PC-3 (cell line): ENCODE measurements around the gene PDLIM5. TPM values are rescaled to one million over a fixed set of nuclear protein-coding genes. Genes with fewer than 3 reads are reported as not detected.
"Not testable (repeated sequence)": the region's sequence is repeated elsewhere in the genome, so short reads cannot be mapped to it uniquely, and the experiment has no call there.

Source experiments
- ATAC-seq: fragments of 200-7000 bp; cut with Tn5 transposase; 2 replicates; pipeline ENCODE4 v1.9.1; 2020; ENCODE audit warnings: mild to moderate bottlenecking, moderate library complexity
- Bru-seq: library from RNA; stranded (reverse); fragments of 400-500 nt; gene quantifications from one replicate; lab custom pipeline; 2021; lab: Mats Ljungman, UMichigan
- BruChase-seq, 2 experiments: library from RNA; stranded (reverse); fragments of 400-500 nt; gene quantifications; one replicate each; lab custom pipeline; 2021; lab: Mats Ljungman, UMichigan
- BruUV-seq: library from RNA; stranded (reverse); fragments of 400-500 nt; replicated peaks from 2 replicates; lab custom pipeline; 2021; lab: Mats Ljungman, UMichigan
- CTCF ChIA-PET: fragments of 300-600 bp; sonication (Branson Sonifier 250); formaldehyde crosslinking; loops from one replicate; lab custom pipeline; 2022; ENCODE audit warnings: antibody characterized with exemption; lab: Charles Lee
- POLR2A ChIA-PET: fragments of 300-600 bp; sonication (Branson Sonifier 250); formaldehyde crosslinking; loops from one replicate; lab custom pipeline; 2022; ENCODE audit warnings: antibody characterized with exemption; ENCODE audit not compliant: unreplicated experiment; lab: Charles Lee
- DNase-seq: peaks from one replicate; pipeline ENCODE4 v3.0.0-alpha.2; 2015
- H2AFZ ChIP-seq: fragments of 300-600 bp; sonication (generic); 2 replicates; pipeline ENCODE4 v1.6.0; 2016; ENCODE audit warnings: antibody characterized with exemption, low read length
- H3F3A ChIP-seq: fragments of 300-600 bp; sonication (generic); one replicate; pipeline ENCODE4 v1.6.0; 2017; ENCODE audit warnings: antibody characterized with exemption, low read length, control low read depth, mild to moderate bottlenecking; ENCODE audit not compliant: unreplicated experiment
- H3K27ac ChIP-seq: fragments of 300-600 bp; sonication (generic); 2 replicates; pipeline ENCODE4 v1.5.1; 2016; ENCODE audit warnings: mild to moderate bottlenecking, low read length
- H3K27me3 ChIP-seq: fragments of 300-600 bp; sonication (generic); 2 replicates; pipeline ENCODE4 v1.6.1; 2016; ENCODE audit warnings: low read length, mixed read lengths
- H3K36me3 ChIP-seq: fragments of 300-600 bp; sonication (generic); 2 replicates; pipeline ENCODE4 v1.6.1; 2016; ENCODE audit warnings: low read depth, mixed run types, low read length, mixed read lengths
- H3K4me1 ChIP-seq: fragments of 300-600 bp; sonication (generic); 2 replicates; pipeline ENCODE4 v1.5.1; 2016; ENCODE audit warnings: low read length; ENCODE audit not compliant: insufficient read depth
- H3K4me2 ChIP-seq: fragments of 300-600 bp; sonication (generic); 2 replicates; pipeline ENCODE4 v1.6.0; 2016; ENCODE audit warnings: low read length
- H3K4me3 ChIP-seq: fragments of 300-600 bp; sonication (generic); 2 replicates; pipeline ENCODE4 v1.5.1; 2016; ENCODE audit warnings: mild to moderate bottlenecking, low read length, mixed read lengths
- H3K79me2 ChIP-seq: fragments of 300-600 bp; sonication (generic); 2 replicates; pipeline ENCODE4 v1.6.1; 2017; ENCODE audit warnings: low read length, mixed read lengths
- H3K9ac ChIP-seq: fragments of 300-600 bp; sonication (generic); 2 replicates; pipeline ENCODE4 v1.6.0; 2016; ENCODE audit warnings: mild to moderate bottlenecking, low read length
- H3K9me2 ChIP-seq: fragments of 300-600 bp; sonication (generic); replicated peaks from 2 replicates; pipeline ENCODE4 v1.6.1; 2016; ENCODE audit warnings: mixed run types, low read length, mixed read lengths
- H3K9me3 ChIP-seq: fragments of 300-600 bp; sonication (generic); 2 replicates; pipeline ENCODE4 v1.6.1; 2016; ENCODE audit warnings: low read length, mixed read lengths
- H4K20me1 ChIP-seq: fragments of 300-600 bp; sonication (generic); 2 replicates; pipeline ENCODE4 v1.6.1; 2016; ENCODE audit warnings: low read length, mixed read lengths
- EZH2 ChIP-seq: fragments of 300-600 bp; sonication (generic); IDR thresholded peaks from one replicate; pipeline ENCODE4 v1.6.1; 2017; ENCODE audit warnings: antibody characterized with exemption, mild to moderate bottlenecking, low read length; ENCODE audit not compliant: unreplicated experiment
- EZH2phosphoT487 ChIP-seq: fragments of 300-600 bp; sonication (generic); IDR thresholded peaks from 2 replicates; pipeline ENCODE4 v1.6.1; 2018; ENCODE audit warnings: mild to moderate bottlenecking, antibody characterized with exemption, low read length, borderline replicate concordance
- intact Hi-C: fragments of 100-400 bp; cut with micrococcal nuclease; formaldehyde crosslinking; loops from 2 replicates; pipeline ENCODE4 v1.9.0; 2023
- long read RNA-seq: library from polyadenylated mRNA; unstranded; transcript quantifications from one replicate; pipeline ENCODE4 v2.0.0, GENCODE V29; 2021; ENCODE audit not compliant: unreplicated experiment
- total RNA-seq: library from RNA; depleted of rRNA; stranded (reverse); fragments of >200 nt; gene quantifications from 2 replicates; pipeline ENCODE4 v1.2.3, GENCODE V29; 2014; rRNA removed
- TF ChIP-seq, protein P1 (sequence below): fragments of 300-600 bp; sonication (generic); conservative IDR thresholded peaks from 2 replicates; pipeline ENCODE4 v1.5.1; 2017; ENCODE audit warnings: antibody characterized with exemption, low read depth, mild to moderate bottlenecking, low read length

PDLIM5 gene
- total RNA-seq (30.7 and 57.8 TPM in 2 replicates), Bru-seq, nascent RNA (percentile 88 among the genes with signal in this experiment), BruChase-seq, experiment 1, labeled RNA remaining after a 6-hour chase (percentile 70 among the genes with signal in this experiment), BruChase-seq, experiment 2, labeled RNA remaining after a 2-hour chase (percentile 70 among the genes with signal in this experiment)
- long read RNA-seq, full-length matches to known transcripts: 40 of 123 reads
- long read RNA-seq, partial matches to known transcripts: 71 of 123 reads
- long read RNA-seq, other reads (novel, unspliced or antisense): 12 of 123 reads

GRCh38 chr4:94451695-94452475 is at the start of gene PDLIM5:
TSS of gene PDLIM5 (plus strand) at chr4:94451942. CDS start at chr4:94455289, 3,347 bp downstream.
- H3K27me3 ChIP-seq: no peaks in the 10 kb centered on the region
- no peaks in the 10 kb centered on the region for H3K9me2 ChIP-seq
- H3K4me1 ChIP-seq: peaks cover 36% of the 10 kb centered on the region
- intact Hi-C loops: loop anchor here (1.0 to 5.0 kb wide), 5 partner anchors 21 to 305 kb away; partner anchors contain the start of gene BMPR1B
- DNase-seq: peak; percentile 87
- ChIA-PET POLR2A (interaction anchor here (0.6 kb wide), 2 partner anchors 42 to 132 kb away, joined by 3 to 11 read pairs; no protein-coding TSS in a partner anchor), CTCF (no interaction called here)
- peak within 1 kb of the TSS; percentile 88 for H3K9ac ChIP-seq
- H3K9me3 ChIP-seq: no peaks in the 10 kb centered on the region
- H3K79me2 ChIP-seq: peaks cover 51% of the 10 kb centered on the region
- H4K20me1 ChIP-seq: peaks cover 18% of the 10 kb centered on the region
- peak; percentile 69 for ATAC-seq
- peaks cover 9% of the 10 kb centered on the region for H3K36me3 ChIP-seq
- TF ChIP-seq EZH2phosphoT487: no peak
- TF ChIP-seq, protein P1, sequence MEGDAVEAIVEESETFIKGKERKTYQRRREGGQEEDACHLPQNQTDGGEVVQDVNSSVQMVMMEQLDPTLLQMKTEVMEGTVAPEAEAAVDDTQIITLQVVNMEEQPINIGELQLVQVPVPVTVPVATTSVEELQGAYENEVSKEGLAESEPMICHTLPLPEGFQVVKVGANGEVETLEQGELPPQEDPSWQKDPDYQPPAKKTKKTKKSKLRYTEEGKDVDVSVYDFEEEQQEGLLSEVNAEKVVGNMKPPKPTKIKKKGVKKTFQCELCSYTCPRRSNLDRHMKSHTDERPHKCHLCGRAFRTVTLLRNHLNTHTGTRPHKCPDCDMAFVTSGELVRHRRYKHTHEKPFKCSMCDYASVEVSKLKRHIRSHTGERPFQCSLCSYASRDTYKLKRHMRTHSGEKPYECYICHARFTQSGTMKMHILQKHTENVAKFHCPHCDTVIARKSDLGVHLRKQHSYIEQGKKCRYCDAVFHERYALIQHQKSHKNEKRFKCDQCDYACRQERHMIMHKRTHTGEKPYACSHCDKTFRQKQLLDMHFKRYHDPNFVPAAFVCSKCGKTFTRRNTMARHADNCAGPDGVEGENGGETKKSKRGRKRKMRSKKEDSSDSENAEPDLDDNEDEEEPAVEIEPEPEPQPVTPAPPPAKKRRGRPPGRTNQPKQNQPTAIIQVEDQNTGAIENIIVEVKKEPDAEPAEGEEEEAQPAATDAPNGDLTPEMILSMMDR: no peak
- no peak for TF ChIP-seq EZH2
- H3F3A ChIP-seq: peaks cover 4% of the 10 kb centered on the region
- peak within 1 kb of the TSS; percentile 93 for H3K4me2 ChIP-seq
- H3K27ac ChIP-seq: peak within 1 kb of the TSS; percentile 48
- peak within 1 kb of the TSS; percentile 93 for H3K4me3 ChIP-seq
- H2AFZ ChIP-seq: peak within 1 kb of the TSS; percentile 88
- no TSS peak for BruUV-seq

- H2AFZ ChIP-seq, DNase-seq, BruUV-seq, H3K9me2 ChIP-seq, H3K4me2 ChIP-seq, H3F3A ChIP-seq, H3K4me3 ChIP-seq, H3K4me1 ChIP-seq, H3K27ac ChIP-seq, CTCF ChIA-PET, intact Hi-C loops, POLR2A ChIA-PET, H3K27me3 ChIP-seq, H3K9me3 ChIP-seq, ATAC-seq, H3K9ac ChIP-seq, H3K79me2 ChIP-seq, H3K36me3 ChIP-seq, H4K20me1 ChIP-seq: not testable (repeated sequence)
Observed at GRCh38 chr4:94402439-94402838, 49.3 kb upstream of the PDLIM5 start.

DNA sequence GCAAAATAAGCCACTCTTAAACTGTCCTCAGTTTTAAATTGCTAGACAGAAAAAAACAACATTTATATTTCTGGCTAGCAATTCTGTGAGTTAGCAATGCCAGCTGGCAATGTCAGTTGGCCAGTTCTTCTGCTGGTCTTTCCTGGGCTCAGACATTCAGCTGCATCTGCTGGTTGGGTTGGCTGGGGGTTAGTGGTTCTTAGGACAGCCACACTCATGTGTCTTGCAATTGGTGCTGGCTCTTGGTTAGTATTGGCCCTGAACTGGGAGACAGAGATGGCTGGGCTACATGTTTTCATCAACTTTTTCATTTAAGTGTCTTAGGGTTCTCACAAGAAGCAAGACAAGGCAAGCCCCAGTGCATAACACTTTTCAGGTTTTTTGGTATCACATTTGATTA is 48.0 kb upstream of the PDLIM5 start:
- Histone ChIP-seq H3K27me3 (no peaks in the 10 kb centered on the region), H3K36me3 (no peaks in the 10 kb centered on the region), H3K4me1 (0 out of 2 replicates have a peak, but pooled peaks cover 4% of the 10 kb centered on the region), H3F3A (no peaks in the 10 kb centered on the region), H3K27ac (no peak overlapping the region), H3K79me2 (no peaks in the 10 kb centered on the region), H3K4me3 (no peak overlapping the region), H4K20me1 (no peaks in the 10 kb centered on the region), H3K9ac (no peak overlapping the region), H3K9me2 (no peaks in the 10 kb centered on the region), H3K9me3 (no peaks in the 10 kb centered on the region), H3K4me2 (no peak overlapping the region), H2AFZ (no peak overlapping the region)
- TF ChIP-seq, protein P1: no peak
- TF ChIP-seq EZH2phosphoT487: no peak
- no peak for TF ChIP-seq EZH2
- ChIA-PET CTCF (no interaction called here), POLR2A (no interaction called here)
- no peak for DNase-seq
- BruUV-seq: no TSS peak
- no peak for ATAC-seq
- intact Hi-C loops: no loop called here
